Activated effector memory CD4-positive, alpha-beta T cell treated with anti-CD3 and anti-CD28 coated beads, Interleukin-2, amount 50 U/mL, for 16 hours (primary cell): Measurements from ENCODE around the gene GAS6.
"Not testable (repeated sequence)": the region's sequence is repeated elsewhere in the genome, so short reads cannot be mapped to it uniquely, and the experiment has no call there.

Experiments used
- DNase-seq: peaks from one replicate; pipeline ENCODE4 v3.0.0-alpha.2; 2020

The GAS6 gene

GRCh38 chr13:113886561-113887112 lies 22.8 kb upstream of the GAS6 start:
- DNase-seq = peak; percentile 30

- peak; percentile 41 for DNase-seq
Observed at GRCh38 chr13:113884821-113885220, 20.9 kb upstream of the GAS6 start.

GRCh38 chr13:113883921-113884804 lies 20.3 kb upstream of the GAS6 start:
- DNase-seq = peak; percentile 53

GRCh38 chr13:113883314-113883811 lies 19.5 kb upstream of the GAS6 start:
- DNase-seq = peak; percentile 56

- peak; percentile 42 for DNase-seq
Observed at GRCh38 chr13:113882716-113883115, 18.8 kb upstream of the GAS6 start.

- no peak for DNase-seq
Observed at GRCh38 chr13:113882267-113882630, 18.4 kb upstream of the GAS6 start.

GRCh38 chr13:113881614-113882266 lies 17.9 kb upstream of the GAS6 start:
- peak; percentile 49 for DNase-seq

- peak; percentile 60 for DNase-seq
Observed at GRCh38 chr13:113880651-113881611, 17.1 kb upstream of the GAS6 start.

GRCh38 chr13:113879494-113880360 lies 15.9 kb upstream of the GAS6 start:
- peak; percentile 41 for DNase-seq

GRCh38 chr13:113879017-113879416 lies 15.1 kb upstream of the GAS6 start:
- peak; percentile 38 for DNase-seq

- peak; percentile 53 for DNase-seq
Observed at GRCh38 chr13:113877149-113877990, 13.5 kb upstream of the GAS6 start.

- DNase-seq = no peak
Observed at GRCh38 chr13:113876346-113877148, 12.7 kb upstream of the GAS6 start.

GRCh38 chr13:113875837-113876281 lies 12.0 kb upstream of the GAS6 start:
- peak; percentile 53 for DNase-seq

GRCh38 chr13:113875429-113875815 lies 11.5 kb upstream of the GAS6 start:
- DNase-seq = no peak

- DNase-seq = peak; percentile 52
Observed at GRCh38 chr13:113874579-113875428, 10.9 kb upstream of the GAS6 start.

- no peak for DNase-seq
Observed at GRCh38 chr13:113874177-113874576, 10.3 kb upstream of the GAS6 start.

- no peak for DNase-seq
Observed at GRCh38 chr13:113869263-113869662, 5.4 kb upstream of the GAS6 start.

GRCh38 chr13:113867913-113868312 lies 4.0 kb upstream of the GAS6 start:
- not testable (repeated sequence) for DNase-seq

GRCh38 chr13:113865427-113865826 lies 1.6 kb upstream of the GAS6 start:
- no peak for DNase-seq
